NCI-H510A treated with DMSO at 0.1 percent for 48 hours (cell line): Measurements from ENCODE around the gene F7.
A peak's percentile ranks its signal among the peaks of the same experiment; 100 is the strongest.
"Not testable (repeated sequence)": the region's sequence is repeated elsewhere in the genome, so short reads cannot be mapped to it uniquely, and the experiment has no call there.

Experiments used
- DNase-seq: peaks from one replicate; lab custom pipeline; 2025; lab: John Stamatoyannopoulos, UW

Gene F7

DNA sequence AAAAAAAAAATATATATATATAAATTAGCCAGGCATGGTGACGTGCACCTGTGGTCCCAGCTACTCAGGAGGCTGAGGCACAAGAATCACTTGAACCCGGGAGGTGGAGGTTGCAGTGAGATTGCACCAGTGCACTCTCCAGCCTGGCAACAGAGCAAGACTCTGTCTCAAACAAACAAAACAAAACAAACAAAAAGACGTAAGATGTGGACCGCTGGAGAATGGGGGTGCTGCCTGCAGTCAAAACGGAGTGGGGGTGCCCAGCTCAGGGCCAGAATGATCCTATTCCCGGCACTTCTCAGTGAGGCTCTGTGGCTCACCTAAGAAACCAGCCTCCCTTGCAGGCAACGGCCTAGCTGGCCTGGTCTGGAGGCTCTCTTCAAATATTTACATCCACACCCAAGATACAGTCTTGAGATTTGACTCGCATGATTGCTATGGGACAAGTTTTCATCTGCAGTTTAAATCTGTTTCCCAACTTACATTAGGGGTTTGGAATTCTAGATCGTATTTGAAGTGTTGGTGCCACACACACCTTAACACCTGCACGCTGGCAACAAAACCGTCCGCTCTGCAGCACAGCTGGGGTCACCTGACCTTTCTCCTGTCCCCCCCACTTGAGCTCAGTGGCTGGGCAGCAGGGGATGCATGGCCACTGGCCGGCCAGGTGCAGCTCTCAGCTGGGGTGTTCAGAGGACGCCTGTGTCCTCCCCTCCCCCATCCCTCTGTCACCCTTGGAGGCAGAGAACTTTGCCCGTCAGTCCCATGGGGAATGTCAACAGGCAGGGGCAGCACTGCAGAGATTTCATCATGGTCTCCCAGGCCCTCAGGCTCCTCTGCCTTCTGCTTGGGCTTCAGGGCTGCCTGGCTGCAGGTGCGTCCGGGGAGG lies at the start of gene F7:
Gene F7, plus strand, starts transcription at position 760 of the 889 bp plus-strand sequence. Its CDS starts 51 bp downstream, at position 811.
- peak; percentile 19 for DNase-seq

- DNase-seq, result no peak
These were observed 48.5 kb upstream of the F7 start for GRCh38 chr13:113057084-113057483.

- DNase-seq, result not testable (repeated sequence)
These were observed 48.0 kb upstream of the F7 start for GRCh38 chr13:113057559-113057958.

DNA sequence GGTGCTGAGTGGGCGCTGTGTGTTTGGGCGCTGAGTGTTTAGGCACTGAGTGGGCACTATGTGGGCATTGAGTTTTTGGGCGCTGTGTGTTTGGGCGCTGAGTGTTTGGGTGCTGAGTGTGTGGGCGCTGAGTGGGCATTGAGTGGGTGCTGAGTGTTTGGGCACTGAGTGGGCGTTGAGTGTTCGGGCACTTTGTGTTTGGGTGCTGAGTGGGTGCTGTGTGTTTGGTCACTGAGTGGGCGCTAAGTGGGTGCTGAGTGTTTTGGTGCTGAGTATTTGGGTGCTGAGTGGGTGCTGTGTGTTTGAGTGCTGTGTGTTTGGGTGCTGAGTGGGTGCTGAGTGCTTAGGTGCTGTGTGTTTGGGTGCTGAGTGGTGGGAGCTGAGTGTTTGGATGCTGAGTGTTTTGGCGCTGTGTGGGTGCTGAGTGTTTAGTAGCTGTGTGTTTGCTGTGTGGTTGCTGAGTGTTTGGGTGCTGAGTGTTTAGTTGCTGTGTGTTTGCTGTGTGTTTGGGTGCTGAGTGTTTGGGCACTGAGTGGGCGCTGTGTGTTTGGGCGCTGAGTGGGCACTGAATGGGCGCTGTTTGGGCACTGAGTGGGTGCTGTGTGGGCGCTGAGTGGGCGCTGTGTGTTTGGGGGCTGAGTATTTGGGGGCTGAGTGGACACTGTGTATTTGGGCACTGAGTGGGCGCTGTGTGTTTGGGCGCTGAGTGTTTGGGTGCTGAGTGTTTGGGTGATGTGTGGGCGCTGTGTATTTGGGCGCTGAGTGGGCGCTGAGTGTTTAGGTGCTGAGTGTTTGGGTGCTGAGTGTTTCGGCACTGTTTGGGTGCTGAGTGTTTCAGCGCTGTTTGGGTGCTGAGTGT lies 47.2 kb upstream of the F7 start:
- no peak for DNase-seq

DNA sequence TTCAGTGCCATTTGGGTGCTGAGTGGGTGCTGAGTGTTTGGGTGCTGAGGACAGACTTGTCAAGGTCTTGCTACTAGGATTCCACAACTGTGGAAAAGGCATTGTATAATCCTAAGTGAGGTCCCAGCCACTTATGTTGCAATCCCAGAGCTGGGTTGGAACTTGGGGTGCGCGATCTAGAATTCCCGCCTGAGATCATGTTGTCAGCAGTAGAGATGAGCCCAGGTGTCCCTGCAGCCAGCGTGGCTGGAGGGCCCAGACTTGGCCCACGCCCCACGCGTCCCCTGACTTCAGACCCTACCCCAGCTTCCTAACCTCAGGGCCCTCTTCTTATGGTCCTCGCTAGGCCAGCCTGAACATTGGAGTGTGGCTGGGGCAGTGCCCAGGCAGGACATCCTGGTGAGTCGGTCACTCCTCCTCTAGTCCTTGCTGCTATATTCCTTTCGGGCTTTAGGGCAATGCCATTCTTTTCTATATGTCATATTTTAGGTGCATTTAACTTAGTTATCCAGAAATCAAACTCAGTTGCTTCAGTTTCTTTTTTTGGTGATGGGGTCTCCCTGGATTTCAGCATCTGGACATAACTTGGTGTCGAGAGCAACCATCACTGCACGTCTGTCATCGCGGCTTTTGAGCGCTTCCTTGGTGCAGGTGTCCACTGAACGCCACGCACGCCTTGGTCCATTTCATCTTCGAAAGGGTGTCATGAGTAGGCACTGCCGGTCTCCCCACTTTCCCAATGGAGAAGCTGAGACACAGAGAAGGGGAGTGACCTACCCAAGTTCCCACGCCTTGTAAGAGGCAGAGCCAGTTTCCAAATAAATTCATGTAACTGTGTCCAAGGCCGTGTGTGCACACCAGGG lies 46.4 kb upstream of the F7 start:
- no peak for DNase-seq

GRCh38 chr13:113059891-113060290 lies 45.7 kb upstream of the F7 start:
- DNase-seq, result no peak

GRCh38 chr13:113060557-113061270 lies 44.9 kb upstream of the F7 start:
- DNase-seq, result no peak

GRCh38 chr13:113061271-113061625 lies 44.3 kb upstream of the F7 start:
- no peak for DNase-seq

GRCh38 chr13:113061796-113062425 lies 43.7 kb upstream of the F7 start:
- no peak for DNase-seq

DNA sequence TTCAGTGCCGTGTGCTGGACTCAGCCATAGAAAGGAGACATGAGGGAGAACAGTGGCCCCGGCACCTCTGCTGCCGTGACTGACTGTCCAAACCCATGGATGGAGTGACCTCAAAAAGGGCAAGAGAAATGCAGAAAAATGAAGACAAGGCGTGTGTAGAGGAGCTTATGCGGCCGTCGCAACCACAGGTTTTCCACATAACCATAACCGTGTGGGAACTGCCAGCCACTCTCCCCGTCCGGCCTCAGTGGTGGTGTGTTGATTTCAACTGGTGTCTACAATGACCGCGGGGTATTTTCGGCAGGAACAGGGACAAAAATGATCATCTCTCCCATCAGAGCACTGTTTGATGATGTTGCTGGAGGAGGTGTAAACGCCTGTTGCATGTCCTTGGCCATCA lies 42.9 kb upstream of the F7 start:
- DNase-seq, result no peak

DNA sequence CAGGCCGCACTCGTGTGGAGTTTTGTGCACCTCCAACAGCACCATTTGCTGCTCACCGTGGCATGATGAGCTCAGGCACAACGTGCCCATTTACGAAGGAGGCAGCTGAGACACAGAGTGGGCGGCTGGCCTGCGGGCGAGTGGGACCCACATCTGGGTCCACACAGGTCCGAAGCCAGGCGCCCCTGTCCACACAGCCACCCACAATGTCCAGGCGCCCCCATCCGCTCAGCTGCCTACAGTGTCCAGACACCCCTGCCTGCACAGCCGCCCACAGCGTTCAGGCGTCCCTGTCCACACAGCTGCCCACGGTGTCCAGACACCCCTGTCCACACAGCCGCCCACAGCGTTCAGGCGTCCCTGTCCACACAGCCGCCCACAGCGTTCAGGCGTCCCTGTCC lies 42.5 kb upstream of the F7 start:
- DNase-seq, result no peak

GRCh38 chr13:113064000-113064533 lies 41.5 kb upstream of the F7 start:
- no peak for DNase-seq

DNA sequence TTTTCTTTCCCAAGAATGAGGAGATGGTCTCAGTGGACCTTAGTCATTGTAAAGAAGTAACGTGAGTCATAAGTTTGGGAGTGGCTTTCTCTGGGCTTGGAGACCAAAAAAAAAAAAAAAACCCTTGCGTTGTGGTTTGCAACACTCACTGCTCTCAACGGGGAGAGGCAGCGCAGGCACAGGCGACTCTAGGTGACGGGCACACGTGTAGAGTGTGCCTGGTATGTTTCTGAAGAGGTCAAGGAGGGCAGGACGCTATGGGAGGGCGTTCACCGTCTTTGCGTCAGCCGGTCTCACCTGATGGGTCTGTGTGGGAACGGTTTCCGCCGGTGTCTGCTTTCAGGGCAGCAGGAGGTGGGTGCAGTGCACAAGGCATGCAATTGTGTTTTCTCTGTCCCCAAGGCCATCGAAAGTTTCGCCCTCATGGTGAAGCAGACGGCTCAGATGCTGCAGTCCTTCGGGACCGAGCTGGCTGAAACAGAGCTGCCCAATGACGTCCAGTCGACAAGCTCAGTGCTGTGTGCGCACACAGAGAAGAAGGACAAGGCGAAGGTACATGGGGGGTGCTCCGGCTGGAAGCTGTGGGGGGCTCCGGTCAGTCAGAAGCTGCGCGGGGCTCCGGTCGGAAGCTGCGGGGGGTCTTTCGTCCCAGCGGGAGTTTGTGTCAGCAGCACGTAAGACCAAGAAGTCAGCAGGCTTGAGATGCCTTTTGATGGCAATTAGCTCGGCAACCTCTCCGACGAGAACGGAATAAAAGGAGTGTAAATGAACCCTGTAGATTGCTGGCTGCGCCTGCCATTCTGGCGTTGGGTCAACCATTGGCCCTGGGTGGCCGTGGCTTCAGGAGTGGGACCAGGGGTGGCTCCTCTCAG lies 40.8 kb upstream of the F7 start:
- DNase-seq, result no peak

- DNase-seq, result no peak
These were observed 40.0 kb upstream of the F7 start for GRCh38 chr13:113065406-113066141.

DNA sequence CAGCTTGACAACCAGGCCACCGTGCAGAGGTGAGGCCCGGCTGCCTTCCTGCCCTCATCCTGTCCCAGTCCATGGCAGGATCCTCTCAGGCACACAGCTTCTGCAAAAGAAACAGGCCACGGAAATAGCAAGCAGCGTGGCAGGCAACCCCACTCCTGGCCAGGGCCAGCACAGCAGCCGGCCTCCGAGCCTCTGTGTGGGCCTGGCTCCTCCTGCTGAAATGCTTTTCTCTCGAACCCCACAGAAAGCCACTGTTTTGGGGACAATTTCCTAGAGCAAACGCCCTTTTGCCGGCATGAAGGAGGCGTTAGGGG lies 39.5 kb upstream of the F7 start:
- no peak for DNase-seq

DNA sequence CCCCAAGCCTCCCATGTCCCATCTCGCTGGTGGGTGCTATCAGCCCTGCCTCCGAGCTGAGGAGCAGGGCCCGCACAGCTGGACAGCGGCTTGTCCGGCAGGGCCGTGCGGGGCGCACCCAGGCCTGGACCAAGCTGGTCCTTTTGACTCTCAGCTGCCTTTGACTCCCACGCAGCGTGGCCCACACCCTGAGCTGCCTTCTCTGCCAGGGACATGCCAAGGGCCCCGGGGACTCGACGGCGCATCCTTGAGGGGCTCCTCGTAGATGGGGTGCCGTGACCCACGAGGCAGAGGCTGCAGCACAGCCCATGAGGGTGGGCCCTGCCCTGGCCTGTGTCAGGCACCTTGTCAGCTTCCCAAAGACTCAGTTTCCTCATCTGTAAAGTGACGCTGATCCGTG lies 38.8 kb upstream of the F7 start:
- DNase-seq, result no peak

GRCh38 chr13:113069861-113070805 lies 35.5 kb upstream of the F7 start:
- DNase-seq, result no peak

- DNase-seq, result no peak
These were observed 34.7 kb upstream of the F7 start for GRCh38 chr13:113070855-113071254.
